ENCODE data around the gene CCDC154.
"Not testable (repeated sequence)": the region's sequence is repeated elsewhere in the genome, so short reads cannot be mapped to it uniquely, and the experiment has no call there.

The CCDC154 gene

DNA sequence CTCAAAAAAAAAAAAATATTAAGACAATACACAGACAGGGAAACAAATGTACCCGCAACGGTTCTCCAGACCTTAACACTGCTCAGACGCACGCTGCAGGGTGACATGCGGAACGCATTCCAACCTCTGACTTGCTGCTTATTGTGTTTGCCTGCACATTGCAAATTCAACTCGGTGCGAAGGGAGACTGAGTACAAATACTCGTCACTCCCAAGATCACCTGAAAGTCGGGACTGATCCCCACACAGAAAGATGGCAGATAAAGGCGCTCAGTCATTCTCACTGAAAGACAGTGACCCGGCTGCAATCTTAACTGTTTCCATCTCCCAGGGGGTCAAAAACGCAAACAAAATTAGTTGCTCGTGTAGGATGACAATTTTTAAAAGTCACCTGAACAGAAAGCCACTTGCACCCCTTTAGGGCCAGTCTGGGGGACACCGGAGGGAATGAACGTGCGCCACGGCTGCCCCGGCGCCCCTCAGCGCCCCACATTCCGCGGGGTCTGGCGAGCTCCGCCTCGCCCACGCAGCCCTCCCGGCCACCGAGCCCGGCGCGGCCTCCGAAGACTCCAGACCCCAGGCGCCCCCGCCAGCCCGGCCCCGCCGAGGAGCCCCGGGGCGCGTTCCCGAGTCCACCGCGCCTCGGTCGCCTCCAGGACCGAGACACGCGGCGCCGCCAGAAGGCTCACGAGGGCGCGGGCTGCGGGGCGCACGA is 29.9 kb upstream of the CCDC154 start:
- DNase-seq (ENCODE audit: low read depth, low spot score), result no peak

DNA sequence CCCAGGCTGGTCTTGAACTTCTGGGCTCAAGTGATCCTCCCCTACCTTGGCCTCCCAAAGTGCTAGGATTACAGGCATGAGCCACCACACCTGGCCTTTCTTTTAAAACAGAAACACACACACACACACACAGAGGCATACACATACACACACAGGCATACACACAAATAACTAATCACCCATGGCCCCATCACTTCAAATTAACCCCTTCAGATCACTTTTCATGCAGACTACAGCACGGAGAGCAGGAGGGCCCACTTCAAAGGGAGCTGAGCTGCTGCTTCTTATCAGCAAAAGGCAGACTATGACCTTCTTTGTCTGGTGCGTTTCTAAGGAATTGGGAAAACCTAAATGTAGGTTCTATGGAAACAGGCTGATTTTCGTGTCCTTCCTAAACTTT is 28.6 kb upstream of the CCDC154 start:
- no peak for DNase-seq (ENCODE audit: low read depth, low spot score)

- DNase-seq (ENCODE audit: low read depth, low spot score), result no peak
These were observed 27.3 kb upstream of the CCDC154 start for GRCh38 chr16:1471569-1472194.

DNA sequence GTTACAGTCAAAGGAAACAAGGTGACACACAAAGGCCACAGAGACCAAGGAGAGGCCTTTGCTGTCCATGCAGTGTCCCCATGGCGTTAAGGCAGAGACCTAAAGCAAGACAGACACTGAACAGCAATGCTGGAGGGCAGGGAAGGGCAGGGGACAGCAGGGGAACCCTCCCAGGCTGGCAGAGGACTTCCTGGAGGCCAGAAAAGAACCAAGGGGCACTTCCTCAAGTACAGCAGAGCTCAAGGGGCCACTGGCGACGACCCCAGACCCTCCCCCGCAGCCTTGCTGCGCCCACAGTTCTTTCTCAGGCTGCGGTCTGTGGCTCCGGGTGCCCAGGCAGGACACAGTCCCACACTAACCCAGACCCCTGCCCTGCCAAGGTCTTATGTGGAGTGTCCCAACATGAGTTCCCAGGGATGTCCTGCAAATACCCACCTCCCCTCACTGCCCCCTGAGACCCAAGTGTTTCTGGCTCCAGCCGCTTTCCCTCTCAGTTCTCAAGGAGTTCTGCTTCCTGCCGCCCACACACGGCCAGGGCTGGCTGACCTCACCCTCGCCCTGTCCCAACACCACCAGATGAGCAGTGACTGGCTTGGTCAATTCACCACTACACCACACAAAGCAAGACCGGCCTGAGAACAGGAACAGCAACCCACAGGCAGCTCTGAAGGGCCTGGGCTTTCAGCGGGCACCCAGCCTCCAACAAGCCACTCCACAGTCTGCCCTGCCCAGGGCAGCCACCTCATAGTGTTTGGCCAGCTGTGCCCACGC is 26.3 kb upstream of the CCDC154 start:
- no peak for DNase-seq (ENCODE audit: low read depth, low spot score)

DNA sequence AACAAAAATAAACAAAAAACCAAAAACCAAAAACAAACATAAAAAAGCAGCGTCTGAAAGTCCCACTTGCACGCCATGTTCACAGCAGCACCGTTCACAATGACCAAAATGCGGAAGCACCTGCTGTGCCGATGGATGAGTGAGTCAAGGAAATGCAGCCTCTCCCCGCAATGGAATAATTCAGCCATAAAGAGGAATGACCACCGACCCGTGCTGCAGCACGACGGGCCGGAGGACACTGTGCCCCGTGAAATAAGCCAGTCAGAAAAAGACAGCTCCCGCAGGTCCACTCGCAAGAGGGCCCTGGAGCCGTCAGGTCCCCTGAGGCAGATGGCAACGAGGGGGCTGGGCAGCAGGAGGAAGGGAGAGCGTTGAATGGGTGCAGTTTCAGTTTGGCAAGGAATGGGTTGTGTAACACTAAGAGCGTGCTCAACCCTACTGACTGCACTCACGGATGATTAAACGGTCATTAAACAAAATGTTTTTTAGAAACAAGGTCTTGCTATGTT is 25.4 kb upstream of the CCDC154 start:
- DNase-seq (ENCODE audit: low read depth, low spot score), result no peak

DNA sequence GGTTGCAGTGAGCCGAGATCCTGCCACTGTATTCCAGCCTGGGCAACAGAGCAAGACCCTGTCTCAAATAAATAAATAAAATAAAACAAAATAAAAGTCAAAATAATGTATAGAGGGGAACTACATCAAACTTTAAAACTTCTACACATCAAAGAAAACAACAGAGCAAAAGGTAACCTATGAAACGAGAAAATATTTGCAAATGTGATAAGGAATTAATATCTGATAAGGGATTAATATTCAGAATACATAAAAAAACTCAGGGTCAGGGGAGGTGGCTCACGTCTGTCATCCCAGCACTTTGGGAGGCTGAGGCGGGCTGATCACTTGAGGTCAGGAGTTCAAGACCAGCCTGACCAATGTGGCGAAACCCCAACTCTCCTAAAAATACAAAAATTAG is 24.8 kb upstream of the CCDC154 start:
- not testable (repeated sequence) for DNase-seq (ENCODE audit: low read depth, low spot score)

- DNase-seq (ENCODE audit: low read depth, low spot score), result no peak
These were observed 24.1 kb upstream of the CCDC154 start for GRCh38 chr16:1468426-1468810.

DNA sequence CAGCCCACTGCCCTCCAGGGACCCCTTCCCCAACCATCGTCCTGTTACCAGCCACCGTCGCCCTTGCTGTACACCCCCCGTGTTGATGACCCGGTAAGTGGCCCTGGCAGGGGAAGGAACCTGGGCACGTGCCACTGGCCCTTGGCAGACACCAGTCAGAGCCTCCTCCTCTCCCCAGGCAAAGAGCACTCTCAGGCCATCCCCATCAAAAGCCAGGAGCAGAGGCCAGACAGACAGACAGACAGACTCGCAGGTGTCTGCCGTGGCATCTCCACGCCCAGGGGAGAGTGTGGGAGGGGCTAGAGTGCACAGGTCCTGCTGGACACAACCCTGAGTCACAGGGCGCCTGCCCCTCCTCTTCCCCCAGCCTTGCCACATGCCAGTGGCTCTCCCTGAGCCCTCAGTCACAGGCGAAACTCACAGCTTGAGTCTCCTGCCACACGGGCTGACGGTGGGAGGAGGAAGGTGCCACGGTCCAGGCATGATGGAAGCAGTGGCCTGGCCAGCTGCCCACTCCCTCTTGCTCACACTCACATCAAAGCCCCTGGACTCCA is 22.7 kb upstream of the CCDC154 start:
- no peak for DNase-seq (ENCODE audit: low read depth, low spot score)

- no peak for DNase-seq (ENCODE audit: low read depth, low spot score)
These were observed 21.7 kb upstream of the CCDC154 start for GRCh38 chr16:1466054-1466453.

DNA sequence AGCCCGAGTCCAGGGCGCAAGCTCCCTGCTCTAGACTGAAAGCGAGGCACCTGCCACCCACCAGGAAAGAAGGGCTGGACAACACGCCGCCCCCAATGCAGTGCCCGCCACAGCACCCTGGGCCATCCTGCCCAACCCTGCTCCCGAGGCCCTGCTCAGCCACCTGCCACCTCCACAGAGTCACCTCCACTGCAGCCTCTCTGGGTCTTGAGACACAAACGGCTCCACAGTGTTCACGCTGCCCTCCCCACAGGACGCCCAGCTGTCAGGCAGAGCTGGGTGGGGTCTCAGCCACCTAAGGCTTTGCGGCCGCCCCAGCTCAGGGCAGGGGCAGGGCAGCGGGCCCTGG is 21.2 kb upstream of the CCDC154 start:
- no peak for DNase-seq (ENCODE audit: low read depth, low spot score)

DNA sequence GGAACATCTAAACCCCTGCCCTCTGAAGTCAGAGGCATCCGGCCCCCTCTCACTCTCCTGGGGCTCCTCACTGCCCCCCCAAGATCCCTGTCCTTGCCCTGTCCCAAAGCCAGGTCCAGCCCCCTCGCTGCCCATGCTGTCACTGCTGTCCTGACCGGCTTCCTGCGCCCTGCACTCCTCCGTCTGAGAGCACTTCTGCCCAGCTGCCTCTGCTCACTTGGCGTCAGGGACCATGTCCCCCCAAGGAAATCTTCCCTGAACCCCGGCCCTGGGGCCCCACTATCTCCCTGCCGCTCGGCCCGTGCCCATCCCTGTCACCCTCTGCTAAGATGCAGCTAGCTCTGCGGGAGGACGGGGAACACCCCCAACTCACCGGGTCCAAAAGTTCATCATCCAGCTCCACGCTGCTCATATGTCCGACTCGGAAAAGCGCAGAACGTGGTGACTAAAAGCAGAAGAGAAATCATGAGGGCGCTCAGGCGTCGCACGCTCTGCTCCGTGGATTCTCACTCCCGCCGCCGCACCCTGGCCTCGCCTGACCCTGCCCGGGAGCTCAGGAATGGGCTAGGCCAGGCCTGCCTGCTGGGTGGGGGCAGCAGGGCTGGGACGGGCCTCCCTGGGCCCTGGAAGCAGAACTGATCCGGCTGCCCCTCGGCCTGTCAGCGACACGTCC is 20.7 kb upstream of the CCDC154 start:
- no peak for DNase-seq (ENCODE audit: low read depth, low spot score)

DNA sequence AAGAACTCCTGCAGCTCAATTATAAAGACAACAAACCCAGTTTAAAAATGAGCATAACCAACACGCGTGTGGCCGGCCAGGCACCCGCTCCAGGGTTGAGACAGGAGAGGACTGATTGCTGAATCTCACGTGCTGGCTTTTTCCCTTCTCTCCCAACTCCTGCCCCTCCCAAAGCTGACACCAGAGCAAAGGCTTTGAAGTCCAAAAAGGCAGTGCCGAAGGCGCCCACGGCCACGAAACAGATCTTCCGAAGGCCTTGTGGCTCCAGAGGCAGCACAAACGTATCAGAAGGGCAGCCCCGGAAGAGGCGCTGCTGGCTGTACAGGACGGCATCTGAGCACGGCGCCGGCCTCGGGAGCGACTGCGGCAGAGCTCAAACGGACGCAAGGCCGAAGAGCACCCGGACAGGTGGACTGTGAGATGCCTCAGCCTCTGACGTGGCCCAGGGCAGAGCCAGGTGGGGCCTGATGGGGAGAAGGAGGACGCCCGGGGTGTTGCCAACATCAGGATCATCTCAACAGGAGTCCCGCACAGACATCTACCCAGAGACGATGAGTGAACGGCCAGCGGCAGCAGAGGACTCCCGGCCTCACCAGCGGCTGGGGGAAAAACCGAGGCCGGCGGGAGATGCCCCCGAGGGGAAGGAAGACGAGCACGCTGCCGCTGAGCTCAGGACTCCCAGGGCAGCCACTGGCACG is 20.0 kb upstream of the CCDC154 start:
- DNase-seq (ENCODE audit: low read depth, low spot score), result no peak

GRCh38 chr16:1461146-1461545 is 16.8 kb upstream of the CCDC154 start:
- no peak for DNase-seq (ENCODE audit: low read depth, low spot score)

GRCh38 chr16:1460602-1461138 is 16.3 kb upstream of the CCDC154 start:
- DNase-seq (ENCODE audit: low read depth, low spot score), result no peak

- no peak for DNase-seq (ENCODE audit: low read depth, low spot score)
These were observed 15.6 kb upstream of the CCDC154 start for GRCh38 chr16:1459967-1460366.

DNA sequence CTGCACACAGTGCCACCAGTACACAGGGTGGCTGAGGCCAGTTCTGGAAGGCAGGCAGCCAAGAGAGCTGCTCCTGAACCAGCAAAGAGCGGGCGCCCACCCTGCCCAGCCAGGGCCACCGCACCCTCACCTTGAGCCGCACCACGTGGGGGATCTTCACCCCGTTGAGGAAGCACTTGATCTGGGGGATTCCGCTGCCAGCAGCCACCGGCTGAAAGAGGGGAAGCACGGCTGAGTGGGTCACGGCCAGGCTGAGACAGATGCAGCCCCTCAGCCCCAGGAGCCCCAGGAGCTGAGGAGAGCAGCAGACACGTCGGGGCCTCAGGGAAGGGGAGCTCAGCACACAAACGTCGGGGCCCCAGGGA is 14.6 kb upstream of the CCDC154 start:
- DNase-seq (ENCODE audit: low read depth, low spot score), result no peak

GRCh38 chr16:1458336-1458976 is 14.1 kb upstream of the CCDC154 start:
- no peak for DNase-seq (ENCODE audit: low read depth, low spot score)

DNA sequence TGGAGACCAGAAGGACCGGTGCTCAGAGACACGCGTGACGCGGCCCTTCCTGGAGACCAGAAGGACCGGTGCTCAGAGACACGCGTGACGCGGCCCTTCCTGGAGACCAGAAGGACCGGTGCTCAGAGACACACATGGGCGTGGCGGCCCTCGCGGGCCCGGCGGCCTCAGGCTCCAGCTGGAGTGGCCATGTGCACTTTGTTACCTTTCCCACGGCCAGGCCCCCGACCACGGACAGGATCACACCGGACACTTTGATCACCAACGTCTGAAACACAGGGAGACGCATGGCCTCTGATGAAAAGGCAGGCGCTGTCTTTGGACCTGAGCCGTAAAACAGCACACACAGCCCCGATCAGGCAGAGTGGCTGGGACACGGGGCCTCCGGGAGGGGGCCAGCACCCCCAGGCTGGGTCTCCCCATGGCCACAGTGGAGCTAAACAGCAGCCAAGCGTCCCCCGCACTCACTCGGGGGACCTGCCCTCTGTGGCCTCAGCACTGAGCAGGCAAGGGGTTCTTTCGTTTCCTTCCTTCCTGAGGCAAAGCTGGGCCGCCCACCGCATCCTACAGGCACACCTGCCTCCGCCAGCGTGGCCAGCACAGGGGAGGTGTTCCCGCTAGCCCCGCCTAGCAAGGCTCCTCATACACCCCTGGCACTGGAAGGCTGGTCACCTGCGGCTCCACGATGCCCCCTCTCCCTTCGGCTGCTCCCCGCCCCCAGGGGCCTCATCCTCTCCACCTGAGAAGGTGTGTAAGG is 13.3 kb upstream of the CCDC154 start:
- DNase-seq (ENCODE audit: low read depth, low spot score), result no peak

DNA sequence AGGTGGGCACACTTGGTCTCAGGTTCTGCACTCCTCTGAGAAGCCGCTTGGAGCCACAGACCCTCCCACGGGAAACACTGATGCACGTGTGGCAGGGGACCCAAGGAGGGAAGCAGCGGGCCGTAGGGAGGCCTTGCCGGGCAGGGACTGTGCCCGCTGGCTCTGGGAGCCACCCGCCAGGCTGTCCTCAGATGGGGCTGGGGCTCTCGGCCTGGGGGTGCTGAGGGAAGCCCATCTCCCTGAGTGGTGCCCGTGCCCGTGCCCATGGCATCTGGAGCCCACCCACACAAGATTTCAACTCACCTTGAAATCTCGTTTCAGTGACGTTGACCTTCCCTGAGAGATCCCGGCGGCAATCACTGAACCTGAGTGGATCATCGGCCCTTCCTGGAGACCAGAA is 12.6 kb upstream of the CCDC154 start:
- no peak for DNase-seq (ENCODE audit: low read depth, low spot score)
